B cell (primary cell): ENCODE results near the gene RAB3D. TPM values are rescaled to one million over a fixed set of nuclear protein-coding genes. Genes with fewer than 3 reads are reported as not detected.

ENCODE experiments used
- ATAC-seq: fragments of 200-7000 bp; cut with Tn5 transposase; one replicate; pipeline ENCODE4 v1.10.0; 2021; ENCODE audit warnings: low read depth, mild to moderate bottlenecking, moderate number of reproducible peaks, moderate library complexity
- CTCF ChIA-PET: fragments of 350-600 bp; sonication (Branson Sonifier 250); formaldehyde crosslinking; loops from one replicate; lab custom pipeline; 2021; ENCODE audit warnings: antibody characterized with exemption, inconsistent platforms; lab: Charles Lee
- POLR2A ChIA-PET: fragments of 350-600 bp; sonication (Branson Sonifier 250); formaldehyde crosslinking; loops from one replicate; lab custom pipeline; 2021; ENCODE audit warnings: antibody characterized with exemption; lab: Charles Lee
- DNase-seq: peaks from one replicate; pipeline ENCODE4 v3.0.0; 2013
- H2AFZ ChIP-seq: 2 replicates; pipeline ENCODE4 v1.6.1; 2012; ENCODE audit warnings: mild to moderate bottlenecking, low read depth, low read length; ENCODE audit not compliant: insufficient read depth, poor library complexity, severe bottlenecking
- H3K27ac ChIP-seq, 2 donors: 1 replicate in 1 of 2; 2 replicates in 1 of 2; pipeline ENCODE4 v1.5.1; 2012 to 2013; ENCODE audit warnings: low read length in 2 of 2, mild to moderate bottlenecking in 2 of 2, moderate library complexity in 1 of 2
- H3K27me3 ChIP-seq, 4 experiments: fragments of 200-600 bp in 1 of 4; sonication (generic) in 1 of 4; replicated peaks in 1 of 4; 1 replicate in 2 of 4; 2 replicates in 2 of 4; pipeline versions ENCODE4 v1.6.1 to v1.7.0; 2013 to 2016; ENCODE audit warnings: low read length in 3 of 4, mild to moderate bottlenecking in 2 of 4, mixed read lengths in 1 of 4, moderate library complexity in 1 of 4; ENCODE audit not compliant: insufficient read depth in 4 of 4, control insufficient read depth in 3 of 4; ENCODE audit errors: control extremely low read depth in 1 of 4
- H3K36me3 ChIP-seq, 2 experiments: replicated peaks in 1 of 2; 1 replicate in 1 of 2; 2 replicates in 1 of 2; pipeline versions ENCODE4 v1.6.1 to v1.7.1; 2013; ENCODE audit warnings: low read length in 1 of 2; ENCODE audit not compliant: insufficient read depth in 2 of 2, control insufficient read depth in 1 of 2; ENCODE audit errors: control extremely low read depth in 1 of 2, extremely low read depth in 1 of 2
- H3K4me1 ChIP-seq, 2 donors: fragments of 200-600 bp in 1 of 2; sonication (generic) in 1 of 2; 1 replicate in 1 of 2; 2 replicates in 1 of 2; pipeline versions ENCODE4 v1.5.1 to v1.6.1; 2013 to 2017; ENCODE audit warnings: low read length in 2 of 2; ENCODE audit not compliant: control insufficient read depth in 2 of 2, insufficient read depth in 2 of 2
- H3K4me2 ChIP-seq: replicated peaks from 2 replicates; pipeline ENCODE3; 2012; ENCODE audit warnings: mild to moderate bottlenecking, low read depth, low read length; ENCODE audit not compliant: poor library complexity, severe bottlenecking
- H3K4me3 ChIP-seq, 5 experiments: fragments of 200-600 bp in 1 of 5; sonication (generic) in 1 of 5; 1 replicate in 3 of 5; 2 replicates in 2 of 5; pipeline versions ENCODE4 v1.5.1 to v1.7.0; 2011 to 2016; ENCODE audit warnings: low read length in 4 of 5, mild to moderate bottlenecking in 4 of 5, low read depth in 2 of 5, control low read depth in 1 of 5, moderate library complexity in 1 of 5; ENCODE audit not compliant: insufficient read depth in 1 of 5; ENCODE audit errors: control extremely low read depth in 1 of 5, extremely low read depth in 1 of 5
- H3K79me2 ChIP-seq: fragments of 200-600 bp; sonication (generic); one replicate; pipeline ENCODE4 v1.6.0; 2016; ENCODE audit warnings: low read length; ENCODE audit not compliant: control insufficient read depth, insufficient read depth
- H3K9ac ChIP-seq: fragments of 200-600 bp; sonication (generic); 2 replicates; pipeline ENCODE4 v1.6.1; 2017; ENCODE audit warnings: mild to moderate bottlenecking, low read length, moderate library complexity
- H3K9me3 ChIP-seq, 3 donors: one replicate each; pipeline versions ENCODE4 v1.6.1 to v1.7.1; 2013; ENCODE audit warnings: low read length in 2 of 3; ENCODE audit not compliant: control insufficient read depth in 2 of 3, insufficient read depth in 1 of 3; ENCODE audit errors: control extremely low read depth in 1 of 3
- H4K20me1 ChIP-seq: 2 replicates; pipeline ENCODE4 v1.6.0; 2012; ENCODE audit warnings: mild to moderate bottlenecking, low read length; ENCODE audit not compliant: insufficient read depth, control insufficient read depth, poor library complexity, severe bottlenecking
- H3K27ac Mint-ChIP-seq: one replicate; pipeline ENCODE4 v1.8.0; 2021; ENCODE audit warnings: mixed read lengths
- H3K27me3 Mint-ChIP-seq: one replicate; pipeline ENCODE4 v1.8.0; 2021; ENCODE audit warnings: mixed read lengths
- H3K4me1 Mint-ChIP-seq: one replicate; pipeline ENCODE4 v1.8.0; 2021; ENCODE audit warnings: mixed read lengths
- H3K4me3 Mint-ChIP-seq: one replicate; pipeline ENCODE4 v1.8.0; 2021; ENCODE audit warnings: mixed read lengths
- H3K9me3 Mint-ChIP-seq: one replicate; pipeline ENCODE4 v1.8.0; 2022; ENCODE audit warnings: mixed read lengths; ENCODE audit not compliant: insufficient read depth
- CTCF ChIP-seq: fragments of 200-600 bp; IDR thresholded peaks from one replicate; pipeline ENCODE4 v1.8.0; 2022; ENCODE audit warnings: antibody characterized with exemption, mild to moderate bottlenecking
- EZH2 ChIP-seq: IDR thresholded peaks from 2 replicates; pipeline ENCODE4 v1.6.1; 2012; ENCODE audit warnings: borderline replicate concordance, low read depth, mild to moderate bottlenecking, moderate library complexity, low read length; ENCODE audit not compliant: insufficient read depth, poor library complexity, severe bottlenecking
- WGBS: methylation state at CpG from one replicate; pipeline ENCODE4 v1.1.5; 2013; ENCODE audit warnings: missing lambda C conversion rate; ENCODE audit not compliant: insufficient coverage; 5-methylcytosine and 5-hydroxymethylcytosine counted together
- intact Hi-C: fragments of 100-400 bp; cut with micrococcal nuclease; formaldehyde crosslinking; loops from one replicate; pipeline ENCODE4 v1.10.0; 2022
- polyA plus RNA-seq: library from polyadenylated mRNA; depleted of rRNA; stranded (reverse); fragments of >200 nt; gene quantifications from 2 replicates; pipeline ENCODE4 v1.2.3, GENCODE V29; 2012
- total RNA-seq, 2 donors: library from RNA; stranded (reverse); fragments of 120-200 nt in 1 of 2; gene quantifications; 1 replicate in 1 of 2; 2 replicates in 1 of 2; pipeline versions ENCODE4 v1.2.3 to v1.2.4, GENCODE V29; 2013 to 2022

Gene RAB3D
- total and polyA plus RNA-seq, 2 donors (not counting 1 experiment from before 2014, with no cell fraction given): 5.3 to 8.9 TPM

GRCh38 chr19:11279505-11280236, 59.8 kb downstream of the RAB3D start:
- Histone ChIP-seq H3K9me3 (peaks cover 0 to 38% (median 0%) of the 10 kb centered on the region in 3 donors), H3K79me2 (no peaks in the 10 kb centered on the region), H3K9ac (no peak overlapping the region), H2AFZ (peak overlapping the region; percentile 49), H3K4me2 (peak overlapping the region; percentile 21), H3K27ac (no peak overlapping the region), H3K36me3 (no peaks in the 10 kb centered on the region), H3K4me3 (no peak overlapping the region), H3K4me1 (peaks cover 5 to 10% of the 10 kb centered on the region in 2 donors), H4K20me1 (no peaks in the 10 kb centered on the region), H3K27me3 (peaks cover 0 to 16% (median 2%) of the 10 kb centered on the region in 4 experiments)
- intact Hi-C loops: no loop called here
- TF ChIP-seq EZH2 (no peak), CTCF (no peak)
- 21% methylated on average over 4 of the region's 5 CpGs for WGBS
- POLR2A ChIA-PET: no interaction called here
- Mint-ChIP-seq H3K4me1 (peaks cover 7% of the 10 kb centered on the region), H3K9me3 (peaks cover 3% of the 10 kb centered on the region), H3K27ac (no peak overlapping the region), H3K4me3 (no peak overlapping the region), H3K27me3 (peaks cover 17% of the 10 kb centered on the region)
- ATAC-seq (no peak), DNase-seq (no peak)
- CTCF ChIA-PET: interaction anchor here (0.5 to 0.6 kb wide), 2 partner anchors 140 to 533 kb away, joined by 3 to 4 read pairs; no protein-coding TSS in a partner anchor

GRCh38 chr19:11278670-11279069, 60.8 kb downstream of the RAB3D start:
- ChIA-PET CTCF (interaction anchor here (0.6 kb wide), 1 partner anchor 532 kb away, joined by 4 read pairs; no protein-coding TSS in a partner anchor), POLR2A (no interaction called here)
- WGBS: no CpG with 5 or more reads among the region's 6 CpGs
- H3K36me3 ChIP-seq: no peaks in the 10 kb centered on the region
- H3K9me3 Mint-ChIP-seq: peaks cover 3% of the 10 kb centered on the region
- intact Hi-C loops: no loop called here
- H3K4me1 Mint-ChIP-seq: peaks cover 7% of the 10 kb centered on the region
- TF ChIP-seq EZH2 (no peak), CTCF (no peak)
- no peak overlapping the region for H3K27ac Mint-ChIP-seq
- H3K79me2 ChIP-seq: no peaks in the 10 kb centered on the region
- H4K20me1 ChIP-seq: no peaks in the 10 kb centered on the region
- H3K4me2 ChIP-seq: no peak overlapping the region
- H3K27ac ChIP-seq: no peak overlapping the region
- ATAC-seq (no peak), DNase-seq (no peak)
- H3K9me3 ChIP-seq: peaks cover 0 to 38% (median 0%) of the 10 kb centered on the region in 3 donors
- H2AFZ ChIP-seq: no peak overlapping the region
- peaks cover 0 to 16% (median 2%) of the 10 kb centered on the region in 4 experiments for H3K27me3 ChIP-seq
- H3K27me3 Mint-ChIP-seq: peaks cover 17% of the 10 kb centered on the region
- no peak overlapping the region for H3K4me3 ChIP-seq
- H3K9ac ChIP-seq: no peak overlapping the region
- peaks cover 5 to 10% of the 10 kb centered on the region in 2 donors for H3K4me1 ChIP-seq
- H3K4me3 Mint-ChIP-seq: no peak overlapping the region
